GM12878 (cell line): Measurements from ENCODE around the gene FTO. TPM values are rescaled to one million over a fixed set of nuclear protein-coding genes. Genes with fewer than 3 reads are reported as not detected.

Experiments
- ATAC-seq: fragments of 200-7000 bp; cut with Tn5 transposase; 3 replicates; pipeline ENCODE4 v1.9.1; 2020; ENCODE audit warnings: mild to moderate bottlenecking, moderate library complexity
- BruUV-seq: library from RNA; stranded (reverse); fragments of 400-500 nt; replicated peaks from 2 replicates; lab custom pipeline; 2021; lab: Mats Ljungman, UMichigan
- CTCF ChIA-PET: fragments of 300-600 bp; sonication (Branson Sonifier 250); formaldehyde crosslinking; extraction: SDS; loops from one replicate; lab custom pipeline; 2021; ENCODE audit warnings: inconsistent platforms; lab: Yijun Ruan, JAX
- POLR2A ChIA-PET: fragments of 350-600 bp; formaldehyde crosslinking; extraction: SDS; loops from one replicate; lab custom pipeline; 2021; ENCODE audit warnings: inconsistent platforms; lab: Charles Lee
- RAD21 ChIA-PET: fragments of 300-600 bp; sonication (Branson Sonifier 250); formaldehyde crosslinking; loops from one replicate; lab custom pipeline; 2023; ENCODE audit warnings: antibody characterized with exemption; ENCODE audit not compliant: unreplicated experiment; lab: Charles Lee
- SMC1A ChIA-PET: fragments of 300-600 bp; sonication (Branson Sonifier 250); formaldehyde crosslinking; loops from one replicate; lab custom pipeline; 2023; ENCODE audit not compliant: unreplicated experiment, uncharacterized antibody; lab: Charles Lee
- DNase-seq: peaks from one replicate; pipeline ENCODE4 v3.0.0-alpha.2; 2011; ENCODE audit warnings: low read depth, low spot score
- FAIRE-seq: peaks from 3 replicates; lab custom pipeline; 2011; peaks lifted over from hg19 to GRCh38; lab: Jason Lieb, UNC
- H2AFZ ChIP-seq: 2 replicates; pipeline ENCODE4 v1.6.0; 2011; ENCODE audit warnings: low read depth, low read length, control low read depth; ENCODE audit not compliant: control insufficient read depth
- H3K27ac ChIP-seq: 2 replicates; pipeline ENCODE4 v1.5.1; 2011; ENCODE audit warnings: control low read depth; ENCODE audit not compliant: control insufficient read depth, insufficient read depth
- H3K27me3 ChIP-seq, 2 experiments: replicated peaks in 1 of 2; 2 replicates each; pipeline versions ENCODE4 v1.6.0 to v1.6.1; 2011; ENCODE audit warnings: low read length in 1 of 2; ENCODE audit not compliant: control insufficient read depth in 2 of 2, insufficient read depth in 2 of 2
- H3K36me3 ChIP-seq, 2 experiments: 2 replicates each; pipeline ENCODE4 v1.5.1; 2011; ENCODE audit warnings: low read length in 1 of 2; ENCODE audit not compliant: control insufficient read depth in 2 of 2, insufficient read depth in 2 of 2
- H3K4me1 ChIP-seq: 2 replicates; pipeline ENCODE4 v1.6.1; 2011; ENCODE audit warnings: mild to moderate bottlenecking, low read length, moderate library complexity, mixed read lengths; ENCODE audit not compliant: control insufficient read depth, insufficient read depth
- H3K4me2 ChIP-seq: 2 replicates; pipeline ENCODE4 v1.6.0; 2011; ENCODE audit warnings: control low read depth; ENCODE audit not compliant: control insufficient read depth, insufficient read depth
- H3K4me3 ChIP-seq: fragments of 200-600 bp; sonication (generic); 2 replicates; pipeline ENCODE4 v1.5.1; 2016
- H3K79me2 ChIP-seq: 2 replicates; pipeline ENCODE4 v1.6.0; 2011; ENCODE audit warnings: low read length; ENCODE audit not compliant: control insufficient read depth, insufficient read depth
- H3K9ac ChIP-seq: 2 replicates; pipeline ENCODE4 v1.8.0; 2011; ENCODE audit warnings: low read length, control low read depth, mixed read lengths; ENCODE audit not compliant: control insufficient read depth, insufficient read depth
- H3K9me3 ChIP-seq: replicated peaks from 3 replicates; pipeline ENCODE4 v1.5.1; 2011; ENCODE audit warnings: mild to moderate bottlenecking, low read length; ENCODE audit not compliant: control insufficient read depth, insufficient read depth
- H4K20me1 ChIP-seq: 2 replicates; pipeline ENCODE4 v1.6.0; 2011; ENCODE audit not compliant: control insufficient read depth, insufficient read depth
- BHLHE40 ChIP-seq, 2 experiments: fragments of 450-650 bp in 1 of 2; IDR thresholded peaks; 2 replicates each; pipeline ENCODE4 v1.6.1; 2011 to 2017; ENCODE audit warnings: low read depth in 2 of 2, borderline replicate concordance in 1 of 2, improper control_type of control experiment in 1 of 2, low read length in 1 of 2, mild to moderate bottlenecking in 1 of 2
- CBX5 ChIP-seq: sonication (generic); IDR thresholded peaks from 2 replicates; pipeline ENCODE4 v1.6.1; 2016; ENCODE audit warnings: low read depth, moderate library complexity, mild to moderate bottlenecking, inconsistent platforms
- CEBPB ChIP-seq, 2 experiments: fragments of 150-350 bp in 1 of 2; IDR thresholded peaks; 2 replicates each; pipeline ENCODE4 v1.6.1; 2012 to 2014; ENCODE audit warnings: low read depth in 2 of 2, low read length in 2 of 2, borderline replicate concordance in 1 of 2, inconsistent platforms in 1 of 2
- EED ChIP-seq: sonication (generic); IDR thresholded peaks from 2 replicates; pipeline ENCODE4 v1.6.1; 2016; ENCODE audit warnings: antibody characterized with exemption, low read depth
- KDM1A ChIP-seq: fragments of 200-600 bp; sonication (generic); IDR thresholded peaks from 2 replicates; pipeline ENCODE4 v1.6.1; 2016; ENCODE audit warnings: borderline replicate concordance
- NR2C2 ChIP-seq: IDR thresholded peaks from 2 replicates; pipeline ENCODE4 v1.6.1; 2011; ENCODE audit warnings: borderline replicate concordance, low read depth; ENCODE audit not compliant: control insufficient read depth, insufficient read length
- PRDM15 ChIP-seq: fragments of 450-650 bp; formaldehyde crosslinking; IDR thresholded peaks from 2 replicates; pipeline ENCODE4 v1.4.0; 2020; ENCODE audit warnings: mild to moderate bottlenecking, moderate library complexity
- SIX5 ChIP-seq: IDR thresholded peaks from 2 replicates; pipeline ENCODE4 v1.6.1; 2011; ENCODE audit warnings: mild to moderate bottlenecking, low read depth, low read length, moderate library complexity; ENCODE audit not compliant: severe bottlenecking
- SKIL ChIP-seq: fragments of 450-650 bp; IDR thresholded peaks from 2 replicates; pipeline ENCODE4 v1.6.1; 2017; ENCODE audit warnings: mild to moderate bottlenecking, low read depth, inconsistent platforms; ENCODE audit not compliant: poor library complexity, severe bottlenecking
- SMC3 ChIP-seq: IDR thresholded peaks from 2 replicates; pipeline ENCODE4 v1.6.1; 2011; ENCODE audit warnings: low read length, improper control_type of control experiment, borderline replicate concordance
- SRF ChIP-seq, 2 experiments: IDR thresholded peaks; 2 replicates each; pipeline ENCODE4 v1.6.1; 2011; ENCODE audit warnings: low read depth in 2 of 2, low read length in 2 of 2, mild to moderate bottlenecking in 1 of 2, moderate library complexity in 1 of 2
- STAT3 ChIP-seq: IDR thresholded peaks from 2 replicates; pipeline ENCODE4 v1.6.1; 2011; ENCODE audit warnings: low read depth, low read length, improper control_type of control experiment
- ZBTB33 ChIP-seq: fragments of 450-650 bp; IDR thresholded peaks from 2 replicates; pipeline ENCODE4 v1.6.1; 2017; ENCODE audit warnings: mild to moderate bottlenecking
- WGBS: methylation state at CpG from one replicate; pipeline ENCODE4 v1.1.6; 2016; ENCODE audit warnings: low lambda C conversion rate; ENCODE audit not compliant: insufficient replicate concordance, insufficient coverage; ENCODE audit errors: missing lambda C conversion rate; 5-methylcytosine and 5-hydroxymethylcytosine counted together
- in situ Hi-C: fragments of 300-500 bp; cut with MboI; formaldehyde crosslinking; loops from 9 replicates; pipeline ENCODE4 v1.14.3; 2018; ENCODE audit warnings: mixed read lengths
- intact Hi-C: fragments of 100-400 bp; cut with micrococcal nuclease; formaldehyde crosslinking; loops from one replicate; pipeline ENCODE4 v1.14.2; 2022; ENCODE audit not compliant: unreplicated experiment
- polyA plus RNA-seq, 11 experiments: library from polyadenylated mRNA; depleted of rRNA in 4 of 11; unstranded in 6 of 11; stranded (reverse) in 5 of 11; fragments of >200 nt; fragmentation: Nextera tagmentation in 4 of 11; fragmentation: Illumina TruSeq in 1 of 11; extraction: Ambion mirVana in 4 of 11; extraction: Trizol in 1 of 11; gene quantifications; 1 replicate in 1 of 11; 2 replicates in 10 of 11; pipeline versions ENCODE4 v1.2.1 to v1.2.3, GENCODE V29; 2011 to 2016; ENCODE audit warnings: inconsistent platforms in 2 of 11, missing spikeins in 2 of 11, low read depth in 1 of 11
- total RNA-seq, 4 experiments: library from RNA; depleted of rRNA in 3 of 4; stranded (reverse); fragments of >200 nt in 3 of 4; fragmentation: Illumina TruSeq in 1 of 4; extraction: Trizol in 1 of 4; gene quantifications; 2 replicates each; pipeline versions ENCODE4 v1.2.1 to v1.2.3, GENCODE V29; 2013 to 2021
- TF ChIP-seq, protein P1 (sequence below): IDR thresholded peaks from 2 replicates; pipeline ENCODE4 v1.6.1; 2012; ENCODE audit warnings: low read length, inconsistent platforms

Gene FTO
- total and polyA plus RNA-seq, 10 of the 15 experiments (the other 5 are each of a cell fraction or from before 2014, with no cell fraction given) = 20.1 to 55.0 (median 47.0) TPM

GRCh38 chr16:54140788-54141136 is 436.8 kb downstream of the FTO start:
- TF ChIP-seq SKIL = no peak
- TF ChIP-seq CBX5 = no peak
- no peak for TF ChIP-seq PRDM15
- TF ChIP-seq, protein P1, sequence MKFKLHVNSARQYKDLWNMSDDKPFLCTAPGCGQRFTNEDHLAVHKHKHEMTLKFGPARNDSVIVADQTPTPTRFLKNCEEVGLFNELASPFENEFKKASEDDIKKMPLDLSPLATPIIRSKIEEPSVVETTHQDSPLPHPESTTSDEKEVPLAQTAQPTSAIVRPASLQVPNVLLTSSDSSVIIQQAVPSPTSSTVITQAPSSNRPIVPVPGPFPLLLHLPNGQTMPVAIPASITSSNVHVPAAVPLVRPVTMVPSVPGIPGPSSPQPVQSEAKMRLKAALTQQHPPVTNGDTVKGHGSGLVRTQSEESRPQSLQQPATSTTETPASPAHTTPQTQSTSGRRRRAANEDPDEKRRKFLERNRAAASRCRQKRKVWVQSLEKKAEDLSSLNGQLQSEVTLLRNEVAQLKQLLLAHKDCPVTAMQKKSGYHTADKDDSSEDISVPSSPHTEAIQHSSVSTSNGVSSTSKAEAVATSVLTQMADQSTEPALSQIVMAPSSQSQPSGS = no peak
- TF ChIP-seq NR2C2 = no peak
- no peak for TF ChIP-seq ZBTB33
- no peak for TF ChIP-seq SIX5
- no peak for TF ChIP-seq STAT3
- TF ChIP-seq CEBPB (IDR thresholded peaks at IDR 0.05; ENCODE audit: borderline replicate concordance in 1 of 2, low read depth in 2 of 2, low read length in 2 of 2) = no peak
- no peak for TF ChIP-seq KDM1A
- TF ChIP-seq EED = no peak
- TF ChIP-seq SMC3 = no peak
- TF ChIP-seq BHLHE40 (IDR thresholded peaks at IDR 0.05; ENCODE audit: borderline replicate concordance in 1 of 2, low read depth in 2 of 2, low read length in 1 of 2) = no peak
- no peak for TF ChIP-seq SRF (IDR thresholded peaks at IDR 0.05; ENCODE audit: low read depth in 2 of 2, low read length in 2 of 2)
- Histone ChIP-seq H3K36me3 (no peaks in the 10 kb centered on the region), H2AFZ (no peak overlapping the region), H3K4me3 (no peak overlapping the region), H3K9me3 (no peaks in the 10 kb centered on the region), H3K27ac (no peak overlapping the region), H3K4me1 (no peaks in the 10 kb centered on the region), H3K9ac (no peak overlapping the region), H3K79me2 (no peaks in the 10 kb centered on the region), H4K20me1 (no peaks in the 10 kb centered on the region), H3K4me2 (no peak overlapping the region), H3K27me3 (no peaks in the 10 kb centered on the region; a peak in 1 of 4 replicates)
- WGBS = 36% methylated on average over 4 of the region's 4 CpGs
- POLR2A ChIA-PET = no interaction called here
- RAD21 ChIA-PET = no interaction called here
- in situ Hi-C loops (no loop called here), intact Hi-C loops (no loop called here)
- DNase-seq (no peak), FAIRE-seq (no peak), ATAC-seq (no peak)
- no TSS peak for BruUV-seq
- CTCF ChIA-PET = no interaction called here
- SMC1A ChIA-PET = no interaction called here
